ENCODE results near the gene DSC1. TPM values are rescaled to one million over a fixed set of nuclear protein-coding genes. Genes with fewer than 3 reads are reported as not detected.

The DSC1 gene
- total and polyA plus RNA-seq, 2 of the 4 experiments (the other 2 are of a cell fraction): not detected

GRCh38 chr18:31101183-31102024, 61.3 kb downstream of the DSC1 start:
- H3K23ac ChIP-seq (ENCODE audit: low read depth, low read length): no peak overlapping the region
- TF ChIP-seq CTCF (conservative IDR thresholded peaks at IDR 0.05; ENCODE audit: low read depth, low read length) (no peak), CEBPB (IDR thresholded peaks at IDR 0.05; ENCODE audit: low read depth, low read length) (no peak), RCOR1 (IDR thresholded peaks at IDR 0.05; ENCODE audit: insufficient replicate concordance, low read length) (no peak), CHD1 (IDR thresholded peaks at IDR 0.05; ENCODE audit: low read depth, low read length) (no peak), NFE2L2 (IDR thresholded peaks at IDR 0.05; ENCODE audit: low read depth, low read length) (no peak), ELK1 (IDR thresholded peaks at IDR 0.05; ENCODE audit: borderline replicate concordance, low read depth, low read length) (no peak), USF2 (IDR thresholded peaks at IDR 0.05; ENCODE audit: low read depth, low read length) (no peak), FOS (IDR thresholded peaks at IDR 0.05; ENCODE audit: low read depth, low read length) (no peak), MAZ (IDR thresholded peaks at IDR 0.05; ENCODE audit: borderline replicate concordance, low read depth, low read length) (no peak), RAD21 (IDR thresholded peaks at IDR 0.05; ENCODE audit: low read length) (no peak), MAFK (IDR thresholded peaks at IDR 0.05; ENCODE audit: low read depth, low read length) (no peak), MXI1 (IDR thresholded peaks at IDR 0.05; ENCODE audit: borderline replicate concordance, low read depth, low read length) (no peak), POLR2A (IDR thresholded peaks at IDR 0.05; ENCODE audit: low read depth, low read length) (no peak), RFX5 (IDR thresholded peaks at IDR 0.05; ENCODE audit: low read depth, low read length) (no peak)
- ATAC-seq (ENCODE audit: low read depth) (no peak), DNase-seq (no peak)
- H3K18ac ChIP-seq (ENCODE audit: low read depth, low read length): no peak overlapping the region
- no peak overlapping the region for H4K5ac ChIP-seq (ENCODE audit: low read depth, low read length)
- H3K4me3 ChIP-seq (ENCODE audit: insufficient read depth, low read depth, low read length): no peak overlapping the region
- no peak overlapping the region for H3K27ac ChIP-seq (ENCODE audit: insufficient read depth, low read length)
- intact Hi-C loops (cut with micrococcal nuclease): no loop called here
- no peak overlapping the region for H3K14ac ChIP-seq (replicated peaks; ENCODE audit: low read depth, low read length)
- ChIA-PET POLR2A (ENCODE audit: unreplicated experiment) (no interaction called here), CTCF (no interaction called here)
- H2BK5ac ChIP-seq (ENCODE audit: low read depth, low read length, poor library complexity, severe bottlenecking): no peak overlapping the region
- H3K9me3 ChIP-seq (ENCODE audit: control insufficient read depth, insufficient read depth, low read length): 0 out of 2 replicates have a peak, but pooled peaks cover 1% of the 10 kb centered on the region
- dilution Hi-C loops (cut with HindIII; ENCODE audit: low sequenced_read_pairs, unreplicated experiment): no loop called here
- H3K9ac ChIP-seq (ENCODE audit: low read depth, low read length): no peak overlapping the region
- H3K4me1 ChIP-seq (ENCODE audit: control insufficient read depth, insufficient read depth, low read length): no peaks in the 10 kb centered on the region
- H4K8ac ChIP-seq (ENCODE audit: low read depth in 2 of 2, low read length in 2 of 2): no peak overlapping the region
- H3K36me3 ChIP-seq (ENCODE audit: control insufficient read depth, insufficient read depth, low read length): no peaks in the 10 kb centered on the region
- H4K20me1 ChIP-seq (ENCODE audit: insufficient read depth, low read length): no peaks in the 10 kb centered on the region
- in situ Hi-C loops (cut with MboI; ENCODE audit: low sequenced_read_pairs): no loop called here
- peaks cover 13% of the 10 kb centered on the region for H3K27me3 ChIP-seq (ENCODE audit: control insufficient read depth, insufficient read depth, low read length)
- H3K9me1 ChIP-seq (ENCODE audit: insufficient read depth, low read length): no peaks in the 10 kb centered on the region
- H2AK9ac ChIP-seq (replicated peaks; ENCODE audit: low read depth, low read length, poor library complexity): no peak overlapping the region
- H3K4me2 ChIP-seq (ENCODE audit: low read depth, low read length): no peak overlapping the region; the same call in 1 of the 2 replicates
- H3K79me1 ChIP-seq (ENCODE audit: low read depth in 1 of 2, low read length in 2 of 2): no peaks in the 10 kb centered on the region
- WGBS, 2 experiments (ENCODE audit: extremely low coverage in 2 of 2, insufficient read length in 1 of 2): 0% methylated on average over 10 of the region's 72 CpGs; no CpG with 5 or more reads in 1 of the 2 experiments
- no peak overlapping the region for H3K4ac ChIP-seq (ENCODE audit: low read depth, low read length)
- no peak overlapping the region for H2BK20ac ChIP-seq (ENCODE audit: low read depth, low read length)
- no peak overlapping the region for H3K56ac ChIP-seq (ENCODE audit: extremely low read depth, insufficient read depth, low read length)
- BruUV-seq (replicated peaks): no TSS peak
- no peak overlapping the region for H4K91ac ChIP-seq (ENCODE audit: insufficient read depth, low read depth, low read length)
- no peak overlapping the region for H2AFZ ChIP-seq (replicated peaks; ENCODE audit: low read length, poor library complexity)
- H2AK5ac ChIP-seq (ENCODE audit: low read depth, low read length): no peak overlapping the region
- H2BK120ac ChIP-seq (ENCODE audit: low read depth, low read length): no peak overlapping the region
- no peak overlapping the region for H2BK15ac ChIP-seq (ENCODE audit: low read depth, low read length)
